ENCODE data around the gene TCF7L2. TPM values are rescaled to one million over a fixed set of nuclear protein-coding genes. Genes with fewer than 3 reads are reported as not detected.
A peak's percentile ranks its signal among the peaks of the same experiment; 100 is the strongest.

TCF7L2 gene
- total RNA-seq, 1 experiment from 2014 or later, result 16.1 TPM

- Histone ChIP-seq H3K4me1 (ENCODE audit: insufficient read depth, low read length) (peaks cover 44% of the 10 kb centered on the region), H3K4me2 (ENCODE audit: low read length) (peak overlapping the region; percentile 67), H3F3A (ENCODE audit: low read length, unreplicated experiment) (peaks cover 9% of the 10 kb centered on the region), H3K36me3 (ENCODE audit: low read depth, low read length) (peaks cover 24% of the 10 kb centered on the region; the same call in 1 of the 2 replicates), H3K4me3 (ENCODE audit: low read length) (no peak overlapping the region), H3K27me3 (ENCODE audit: low read length) (no peaks in the 10 kb centered on the region), H2AFZ (ENCODE audit: low read length) (no peak overlapping the region), H3K9me3 (ENCODE audit: low read length) (no peaks in the 10 kb centered on the region), H3K9ac (ENCODE audit: low read length) (peak overlapping the region; percentile 62), H3K27ac (ENCODE audit: low read length) (peak overlapping the region; percentile 97), H3K9me2 (replicated peaks; ENCODE audit: low read length) (no peaks in the 10 kb centered on the region), H3K79me2 (ENCODE audit: low read length) (peaks cover 67% of the 10 kb centered on the region), H4K20me1 (ENCODE audit: low read length) (no peaks in the 10 kb centered on the region)
- BruUV-seq (replicated peaks), result TSS peak; percentile 43
- DNase-seq, result peak; percentile 95
- peak; percentile 92 for ATAC-seq
- POLR2A ChIA-PET (ENCODE audit: unreplicated experiment), result interaction anchor here (0.7 kb wide), 1 partner anchor 89 kb away, joined by 5 read pairs; no protein-coding TSS in a partner anchor
- TF ChIP-seq EZH2 (IDR thresholded peaks at IDR 0.05; ENCODE audit: low read length, unreplicated experiment), result no peak
- no peak for TF ChIP-seq CTCF (conservative IDR thresholded peaks at IDR 0.05; ENCODE audit: low read depth, low read length)
- intact Hi-C loops (cut with micrococcal nuclease), result loop anchor here (2.0 kb wide), 1 partner anchor 131 kb away; no protein-coding TSS in a partner anchor
- CTCF ChIA-PET, result no interaction called here
Observed at GRCh38 chr10:113087165-113088029, 137.3 kb downstream of the TCF7L2 start.

- H3K4me2 ChIP-seq (ENCODE audit: low read length), result peak overlapping the region; percentile 63; the same call in 1 of the 2 replicates
- no TSS peak for BruUV-seq (replicated peaks)
- ATAC-seq (no peak), DNase-seq (no peak)
- H3F3A ChIP-seq (ENCODE audit: low read length, unreplicated experiment), result peaks cover 9% of the 10 kb centered on the region
- no peak overlapping the region for H2AFZ ChIP-seq (ENCODE audit: low read length)
- intact Hi-C loops (cut with micrococcal nuclease), result no loop called here
- CTCF ChIA-PET, result no interaction called here
- H3K9me2 ChIP-seq (replicated peaks; ENCODE audit: low read length), result no peaks in the 10 kb centered on the region
- H3K9me3 ChIP-seq (ENCODE audit: low read length), result no peaks in the 10 kb centered on the region
- peaks cover 24% of the 10 kb centered on the region; the same call in 1 of the 2 replicates for H3K36me3 ChIP-seq (ENCODE audit: low read depth, low read length)
- POLR2A ChIA-PET (ENCODE audit: unreplicated experiment), result interaction anchor here (0.6 kb wide), 1 partner anchor 14 kb away, joined by 4 read pairs; no protein-coding TSS in a partner anchor
- no peaks in the 10 kb centered on the region for H4K20me1 ChIP-seq (ENCODE audit: low read length)
- H3K9ac ChIP-seq (ENCODE audit: low read length), result no peak overlapping the region
- H3K4me1 ChIP-seq (ENCODE audit: insufficient read depth, low read length), result peaks cover 52% of the 10 kb centered on the region
- peaks cover 63% of the 10 kb centered on the region for H3K79me2 ChIP-seq (ENCODE audit: low read length)
- no peak overlapping the region for H3K4me3 ChIP-seq (ENCODE audit: low read length)
- H3K27ac ChIP-seq (ENCODE audit: low read length), result peak overlapping the region; percentile 86
- no peaks in the 10 kb centered on the region for H3K27me3 ChIP-seq (ENCODE audit: low read length)
- no peak for TF ChIP-seq EZH2phosphoT487 (IDR thresholded peaks at IDR 0.05; ENCODE audit: borderline replicate concordance, low read length)
- no peak for TF ChIP-seq EZH2 (IDR thresholded peaks at IDR 0.05; ENCODE audit: low read length, unreplicated experiment)
- TF ChIP-seq CTCF (conservative IDR thresholded peaks at IDR 0.05; ENCODE audit: low read depth, low read length), result no peak
Observed at GRCh38 chr10:113088194-113088593, 138.1 kb downstream of the TCF7L2 start.

DNA sequence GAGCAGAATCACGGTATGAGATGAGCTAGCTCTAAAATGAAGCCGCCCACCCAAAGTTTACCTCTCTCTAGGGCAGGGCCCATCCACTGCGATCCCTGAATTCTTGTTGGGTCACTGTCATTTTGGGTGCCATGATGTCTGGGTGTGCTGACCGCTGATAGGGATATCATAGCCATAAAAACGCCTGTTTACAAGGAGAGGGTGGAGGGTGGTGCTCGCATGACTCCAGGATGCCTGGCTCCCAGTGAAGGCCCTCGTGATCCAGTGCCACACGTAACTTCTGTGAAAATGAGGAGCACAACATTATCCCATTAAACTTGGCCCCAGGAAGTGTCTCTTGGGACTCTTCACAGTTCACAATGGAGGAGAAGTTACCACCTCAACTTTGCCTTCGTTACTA, 139.5 kb downstream of the TCF7L2 start:
- ChIA-PET CTCF (no interaction called here), POLR2A (ENCODE audit: unreplicated experiment) (no interaction called here)
- Histone ChIP-seq H3K27ac (ENCODE audit: low read length) (no peak overlapping the region), H2AFZ (ENCODE audit: low read length) (no peak overlapping the region), H3K27me3 (ENCODE audit: low read length) (no peaks in the 10 kb centered on the region), H3K9me2 (replicated peaks; ENCODE audit: low read length) (no peaks in the 10 kb centered on the region), H3K4me1 (ENCODE audit: insufficient read depth, low read length) (peaks cover 53% of the 10 kb centered on the region), H4K20me1 (ENCODE audit: low read length) (no peaks in the 10 kb centered on the region), H3K4me3 (ENCODE audit: low read length) (no peak overlapping the region), H3K79me2 (ENCODE audit: low read length) (peaks cover 51% of the 10 kb centered on the region), H3K9ac (ENCODE audit: low read length) (no peak overlapping the region), H3K4me2 (ENCODE audit: low read length) (no peak overlapping the region), H3F3A (ENCODE audit: low read length, unreplicated experiment) (peaks cover 15% of the 10 kb centered on the region), H3K9me3 (ENCODE audit: low read length) (no peaks in the 10 kb centered on the region), H3K36me3 (ENCODE audit: low read depth, low read length) (peaks cover 24% of the 10 kb centered on the region; the same call in 1 of the 2 replicates)
- no TSS peak for BruUV-seq (replicated peaks)
- intact Hi-C loops (cut with micrococcal nuclease), result no loop called here
- ATAC-seq, result no peak
- DNase-seq, result no peak
- TF ChIP-seq EZH2phosphoT487 (IDR thresholded peaks at IDR 0.05; ENCODE audit: borderline replicate concordance, low read length), result no peak
- TF ChIP-seq CTCF (conservative IDR thresholded peaks at IDR 0.05; ENCODE audit: low read depth, low read length), result no peak
- TF ChIP-seq EZH2 (IDR thresholded peaks at IDR 0.05; ENCODE audit: low read length, unreplicated experiment), result no peak

Measured in PC-3 (cell line).